ENCODE measurements around the gene YIPF5. TPM values are rescaled to one million over a fixed set of nuclear protein-coding genes. Genes with fewer than 3 reads are reported as not detected.
A peak's percentile ranks its signal among the peaks of the same experiment; 100 is the strongest.

The YIPF5 gene
- total and polyA plus RNA-seq, 12 donors, result 5.3 to 77.9 (median 49.7) TPM

DNA sequence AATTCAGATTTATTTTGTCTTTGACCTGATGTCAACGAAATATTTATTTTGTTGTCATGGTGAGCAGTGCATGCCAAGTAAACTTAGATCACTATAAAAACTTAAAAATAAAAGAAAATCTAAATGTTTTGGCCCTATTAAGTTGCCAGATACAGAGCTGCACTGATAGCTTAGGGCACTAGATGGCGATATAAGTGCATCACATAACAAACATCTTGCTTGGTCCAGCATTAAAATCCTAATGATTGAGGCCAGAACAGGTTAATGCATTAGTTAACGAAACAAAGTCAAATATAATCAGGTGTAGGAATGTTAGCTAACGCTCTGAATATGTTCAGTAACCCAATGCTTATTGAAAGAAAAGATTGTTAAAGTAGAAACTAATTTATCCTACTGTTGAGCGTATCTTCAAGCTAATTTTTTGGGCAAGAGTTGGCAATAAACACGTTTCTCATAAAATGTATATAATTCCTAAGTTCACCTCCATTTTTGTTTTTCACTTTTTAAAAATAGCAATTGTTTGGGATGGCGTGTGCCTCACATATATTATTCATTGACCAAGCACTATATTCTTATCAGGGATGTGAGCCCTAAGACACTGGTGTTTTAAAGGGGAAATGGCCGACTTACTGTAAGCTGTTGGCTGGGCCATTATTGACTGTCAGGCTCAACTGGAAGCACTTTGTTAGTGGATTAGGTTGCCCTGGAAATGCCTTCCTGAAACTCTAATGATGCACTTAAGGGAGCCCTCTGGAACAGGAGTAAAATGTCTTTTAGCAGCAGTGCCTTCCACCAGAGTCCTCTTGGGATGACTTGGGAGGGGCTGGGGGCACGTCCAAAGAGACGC is 33.5 kb upstream of the YIPF5 start:
- H3K27me3 ChIP-seq, result peaks cover 17% of the 10 kb centered on the region
- no peak for TF ChIP-seq POLR2A (IDR thresholded peaks at IDR 0.05)
- TF ChIP-seq, protein P1, sequence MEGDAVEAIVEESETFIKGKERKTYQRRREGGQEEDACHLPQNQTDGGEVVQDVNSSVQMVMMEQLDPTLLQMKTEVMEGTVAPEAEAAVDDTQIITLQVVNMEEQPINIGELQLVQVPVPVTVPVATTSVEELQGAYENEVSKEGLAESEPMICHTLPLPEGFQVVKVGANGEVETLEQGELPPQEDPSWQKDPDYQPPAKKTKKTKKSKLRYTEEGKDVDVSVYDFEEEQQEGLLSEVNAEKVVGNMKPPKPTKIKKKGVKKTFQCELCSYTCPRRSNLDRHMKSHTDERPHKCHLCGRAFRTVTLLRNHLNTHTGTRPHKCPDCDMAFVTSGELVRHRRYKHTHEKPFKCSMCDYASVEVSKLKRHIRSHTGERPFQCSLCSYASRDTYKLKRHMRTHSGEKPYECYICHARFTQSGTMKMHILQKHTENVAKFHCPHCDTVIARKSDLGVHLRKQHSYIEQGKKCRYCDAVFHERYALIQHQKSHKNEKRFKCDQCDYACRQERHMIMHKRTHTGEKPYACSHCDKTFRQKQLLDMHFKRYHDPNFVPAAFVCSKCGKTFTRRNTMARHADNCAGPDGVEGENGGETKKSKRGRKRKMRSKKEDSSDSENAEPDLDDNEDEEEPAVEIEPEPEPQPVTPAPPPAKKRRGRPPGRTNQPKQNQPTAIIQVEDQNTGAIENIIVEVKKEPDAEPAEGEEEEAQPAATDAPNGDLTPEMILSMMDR (IDR thresholded peaks at IDR 0.05), result peak; percentile 66 to 91 (median 82)
- no peaks in the 10 kb centered on the region for H3K4me1 ChIP-seq (replicated peaks in 1 of 2)
- DNase-seq, result peak; percentile 18 to 73 (median 44)
- H3K4me3 ChIP-seq, result no peak overlapping the region
- intact Hi-C loops (cut with DNase I), result loop anchor here in 1 of 2 donors (10.0 kb wide), 1 partner anchor 1841 kb away; no protein-coding TSS in a partner anchor
- H3K9me3 ChIP-seq (replicated peaks in 1 of 3), result peaks cover 0 to 3% (median 0%) of the 10 kb centered on the region in 3 donors
- H3K27ac ChIP-seq, result no peak overlapping the region
- H3K36me3 ChIP-seq (replicated peaks in 1 of 2), result no peaks in the 10 kb centered on the region
- 29 to 36% (median 32%) methylated on average over 10 of the region's 10 CpGs for WGBS, 4 donors

DNA sequence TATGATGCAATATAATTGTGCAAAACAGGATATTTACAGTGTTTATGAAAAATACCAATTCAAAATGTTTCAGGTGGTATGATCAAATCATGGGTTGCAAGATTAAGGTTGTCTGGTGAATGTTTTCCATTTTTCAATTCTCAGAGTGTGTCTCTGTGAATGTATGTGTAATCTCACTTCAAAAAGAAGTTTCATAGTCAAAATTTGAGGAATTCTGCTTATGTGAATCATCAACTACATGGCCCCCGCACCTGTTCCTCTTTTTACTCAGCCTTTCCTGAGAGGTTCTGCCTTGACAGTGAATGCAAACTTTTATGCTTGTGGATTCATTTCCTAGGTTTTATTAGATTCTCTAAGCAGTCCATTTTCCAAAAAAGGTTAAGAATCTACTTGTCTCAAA is 32.3 kb upstream of the YIPF5 start:
- Histone ChIP-seq H3K4me1 (replicated peaks in 1 of 2) (no peaks in the 10 kb centered on the region), H3K4me3 (no peak overlapping the region), H3K9me3 (replicated peaks in 1 of 3) (peaks cover 0 to 3% (median 0%) of the 10 kb centered on the region in 3 donors), H3K27me3 (peaks cover 17% of the 10 kb centered on the region), H3K27ac (no peak overlapping the region), H3K36me3 (replicated peaks in 1 of 2) (no peaks in the 10 kb centered on the region)
- TF ChIP-seq, protein P1 (IDR thresholded peaks at IDR 0.05), result no peak
- TF ChIP-seq POLR2A (IDR thresholded peaks at IDR 0.05), result no peak
- WGBS, 4 donors, result 59 to 85% (median 70%) methylated on average over 1 of the region's 1 CpG
- intact Hi-C loops (cut with DNase I), result loop anchor here in 1 of 2 donors (10.0 kb wide), 1 partner anchor 1842 kb away; no protein-coding TSS in a partner anchor
- DNase-seq, result no peak

DNA sequence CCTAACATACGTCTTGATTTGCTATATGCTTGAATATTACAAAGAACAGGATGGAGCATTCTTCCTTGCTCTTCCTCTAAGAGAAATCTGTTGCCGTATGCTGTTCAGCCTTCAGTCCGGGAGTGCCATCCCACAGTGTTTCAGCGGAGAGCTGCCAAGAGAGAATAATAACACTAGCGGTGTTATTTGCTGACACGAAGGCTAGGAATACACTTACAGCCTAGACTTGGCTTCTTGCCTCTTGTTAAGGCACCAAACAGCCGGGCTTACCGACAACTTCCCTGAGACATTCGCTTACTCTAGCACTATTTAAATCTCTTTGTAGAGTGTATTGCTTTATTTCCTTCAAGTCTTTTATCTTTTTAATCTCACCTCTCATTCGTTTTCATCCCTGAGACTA is 31.6 kb upstream of the YIPF5 start:
- no peak for DNase-seq
- peaks cover 0 to 3% (median 0%) of the 10 kb centered on the region in 3 donors for H3K9me3 ChIP-seq (replicated peaks in 1 of 3)
- no peak overlapping the region for H3K4me3 ChIP-seq
- no peak overlapping the region for H3K27ac ChIP-seq
- H3K4me1 ChIP-seq (replicated peaks in 1 of 2), result no peaks in the 10 kb centered on the region
- WGBS, 4 donors, result 20 to 31% (median 24%) methylated on average over 10 of the region's 10 CpGs
- intact Hi-C loops (cut with DNase I), result loop anchor here in 1 of 2 donors (10.0 kb wide), 1 partner anchor 1843 kb away; no protein-coding TSS in a partner anchor
- TF ChIP-seq, protein P1 (IDR thresholded peaks at IDR 0.05), result no peak
- no peak for TF ChIP-seq POLR2A (IDR thresholded peaks at IDR 0.05)
- peaks cover 14% of the 10 kb centered on the region for H3K27me3 ChIP-seq
- H3K36me3 ChIP-seq (replicated peaks in 1 of 2), result no peaks in the 10 kb centered on the region

DNA sequence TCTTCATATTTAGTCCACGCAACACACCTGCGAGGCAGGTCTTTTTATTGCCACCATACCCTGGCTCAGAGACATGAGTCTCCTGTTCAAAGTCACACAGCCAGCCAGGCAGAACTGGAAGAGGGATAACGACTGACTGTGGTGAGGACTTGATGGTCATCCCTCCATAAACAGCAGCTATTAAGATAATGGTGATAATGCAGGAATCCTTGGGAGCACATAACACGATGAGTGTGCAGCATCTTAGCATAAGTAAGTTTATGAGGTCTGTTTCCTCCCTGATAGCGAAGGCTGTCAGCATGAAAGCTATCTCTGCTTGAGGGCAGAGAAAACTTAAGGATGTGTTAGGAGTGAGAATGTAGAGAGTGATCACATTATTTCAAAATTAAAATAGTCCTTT is 31.1 kb upstream of the YIPF5 start:
- TF ChIP-seq POLR2A (IDR thresholded peaks at IDR 0.05), result no peak
- TF ChIP-seq, protein P1 (IDR thresholded peaks at IDR 0.05), result no peak
- H3K9me3 ChIP-seq (replicated peaks in 1 of 3), result peaks cover 0 to 3% (median 0%) of the 10 kb centered on the region in 3 donors
- H3K27me3 ChIP-seq, result peaks cover 9% of the 10 kb centered on the region
- 47 to 51% (median 49%) methylated on average over 5 of the region's 5 CpGs for WGBS, 4 donors
- H3K4me1 ChIP-seq (replicated peaks in 1 of 2), result no peaks in the 10 kb centered on the region
- no peak overlapping the region for H3K4me3 ChIP-seq
- intact Hi-C loops (cut with DNase I), result loop anchor here in 1 of 2 donors (10.0 kb wide), 1 partner anchor 1843 kb away; no protein-coding TSS in a partner anchor
- no peak overlapping the region for H3K27ac ChIP-seq
- DNase-seq, result no peak
- H3K36me3 ChIP-seq (replicated peaks in 1 of 2), result no peaks in the 10 kb centered on the region
